C4-2B (cell line): ENCODE data around the gene DTX4.

Source experiments
- H3K27ac ChIP-seq: fragments of 450-650 bp; 2 replicates; pipeline ENCODE4 v1.5.1; 2017
- CTCF ChIP-seq: fragments of 450-650 bp; conservative IDR thresholded peaks from 2 replicates; pipeline ENCODE4 v1.5.1; 2017; ENCODE audit warnings: mild to moderate bottlenecking
- ZFX ChIP-seq: fragments of 450-650 bp; IDR thresholded peaks from 2 replicates; pipeline ENCODE4 v1.6.1; 2017

DTX4 gene

DNA sequence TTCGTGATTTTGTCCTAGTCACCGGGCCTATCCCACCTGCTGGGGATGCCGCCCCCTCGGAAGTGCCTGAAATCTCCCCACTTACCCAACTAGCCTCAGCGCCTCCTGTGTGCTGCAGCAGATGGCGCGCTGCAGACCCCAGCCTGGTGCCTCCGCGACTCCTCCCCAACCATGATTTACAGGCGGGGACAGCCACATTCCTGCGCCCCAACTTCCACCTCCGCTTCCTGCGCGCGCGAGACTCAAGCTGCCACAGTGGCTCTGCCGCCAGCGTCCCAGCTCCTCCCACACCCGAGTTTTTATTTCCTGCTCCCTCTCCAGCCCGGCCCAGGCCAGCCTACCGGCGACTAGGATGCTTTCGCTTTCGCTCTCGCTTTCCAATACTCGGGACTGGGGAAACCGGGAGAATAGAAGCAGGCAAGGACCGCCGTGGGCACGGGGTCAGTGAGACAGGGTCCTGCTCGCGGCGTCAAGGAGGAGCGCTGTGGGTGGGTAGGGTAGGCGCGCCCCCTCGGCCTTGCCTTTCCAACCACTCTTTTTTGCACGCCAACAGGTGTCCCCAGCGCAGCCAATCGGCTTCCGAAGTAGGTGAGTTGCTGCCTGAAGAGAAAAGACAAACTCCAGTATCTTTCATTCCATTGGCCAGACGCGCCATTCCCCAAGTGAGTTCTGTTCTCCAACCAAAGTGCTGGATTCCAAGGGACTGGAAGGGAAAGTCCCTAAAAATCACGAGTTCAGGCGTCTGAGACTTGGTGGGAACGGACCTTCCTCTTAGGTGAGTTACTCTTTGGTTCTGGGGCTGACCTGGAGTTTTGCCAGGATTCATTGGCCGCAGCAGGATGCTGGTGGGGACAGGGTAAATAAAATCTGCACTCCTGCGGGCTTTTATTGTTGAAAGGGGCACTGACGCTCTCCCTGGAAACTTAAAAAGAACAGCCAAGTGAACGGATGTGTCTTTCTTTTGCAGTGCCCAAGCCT lies 29.1 kb upstream of the DTX4 start, which contains the start of gene FAM111A:
TSS of gene FAM111A (plus strand) at position 327 of the 978 bp plus-strand sequence. CDS start 6,017 bp downstream, outside the sequence.
- peak; percentile 25; the same call in 1 of the 2 replicates for TF ChIP-seq ZFX
- TF ChIP-seq CTCF: peak; percentile 33
- H3K27ac ChIP-seq: peak within 1 kb of the TSS; percentile 72

- TF ChIP-seq CTCF (no peak), ZFX (no peak)
Observed at GRCh38 chr11:59144096-59144495, 27.8 kb upstream of the DTX4 start.

GRCh38 chr11:59144579-59145345 lies 27.2 kb upstream of the DTX4 start:
- H3K27ac ChIP-seq: peak overlapping the region; percentile 80
- TF ChIP-seq CTCF (peak; percentile 28), ZFX (no peak)

More at GRCh38 chr11:59144096-59144495, 27.8 kb upstream of the DTX4 start:
- H3K27ac ChIP-seq: peak overlapping the region; percentile 80; the same call in 1 of the 2 replicates

GRCh38 chr11:59145534-59145933 lies 26.4 kb upstream of the DTX4 start:
- 0 out of 2 replicates have a peak overlapping the region, but pooled peaks have one; percentile 80 for H3K27ac ChIP-seq
- TF ChIP-seq ZFX (no peak), CTCF (no peak)

GRCh38 chr11:59151761-59152160 lies 20.2 kb upstream of the DTX4 start:
- TF ChIP-seq CTCF (no peak), ZFX (no peak)
- H3K27ac ChIP-seq: no peak overlapping the region

- no peak overlapping the region for H3K27ac ChIP-seq
Observed at GRCh38 chr11:59152312-59152951, 19.5 kb upstream of the DTX4 start.

More at GRCh38 chr11:59152312-59152951, 19.5 kb upstream of the DTX4 start:
- no peak for TF ChIP-seq CTCF
